Mesendoderm (in vitro differentiated cells): ENCODE results near the gene DDIAS.

ENCODE experiments used
- DNase-seq: peaks from one replicate; pipeline ENCODE4 v3.0.0; 2013
- H2AK5ac ChIP-seq: 2 replicates; pipeline ENCODE4 v1.6.1; 2013; ENCODE audit warnings: low read length, inconsistent platforms
- H2BK120ac ChIP-seq: 2 replicates; pipeline ENCODE4 v1.6.1; 2013; ENCODE audit warnings: low read depth, mild to moderate bottlenecking, low read length, moderate library complexity, mixed read lengths
- H2BK15ac ChIP-seq: replicated peaks from 2 replicates; pipeline ENCODE4 v1.6.1; 2013; ENCODE audit warnings: low read depth, mild to moderate bottlenecking, moderate library complexity
- H2BK5ac ChIP-seq: 2 replicates; pipeline ENCODE4 v1.6.1; 2013; ENCODE audit warnings: low read length, inconsistent platforms
- H3K18ac ChIP-seq: 2 replicates; pipeline ENCODE4 v1.6.1; 2013; ENCODE audit warnings: mild to moderate bottlenecking, low read length, mixed read lengths
- H3K23ac ChIP-seq: one replicate; pipeline ENCODE4 v1.6.1; 2013; ENCODE audit warnings: low read length
- H3K27ac ChIP-seq: 2 replicates; pipeline ENCODE4 v1.5.1; 2013; ENCODE audit warnings: low read depth, mild to moderate bottlenecking, inconsistent platforms, low read length, moderate library complexity
- H3K27me3 ChIP-seq: 2 replicates; pipeline ENCODE4 v1.6.1; 2013; ENCODE audit warnings: low read length, control low read depth, mild to moderate bottlenecking, inconsistent platforms; ENCODE audit not compliant: insufficient read depth, poor library complexity
- H3K36me3 ChIP-seq: 2 replicates; pipeline ENCODE4 v1.6.1; 2013; ENCODE audit warnings: low read length, inconsistent platforms; ENCODE audit not compliant: control insufficient read depth, insufficient read depth
- H3K4ac ChIP-seq: one replicate; pipeline ENCODE4 v1.6.1; 2013; ENCODE audit warnings: low read depth, mild to moderate bottlenecking, low read length, moderate library complexity
- H3K4me1 ChIP-seq: 2 replicates; pipeline ENCODE4 v1.6.1; 2013; ENCODE audit warnings: low read depth, low read length, inconsistent platforms; ENCODE audit not compliant: control insufficient read depth
- H3K4me2 ChIP-seq: 2 replicates; pipeline ENCODE4 v1.6.1; 2013; ENCODE audit warnings: low read length
- H3K4me3 ChIP-seq: 2 replicates; pipeline ENCODE4 v1.5.1; 2013; ENCODE audit warnings: mild to moderate bottlenecking, low read length
- H3K56ac ChIP-seq: one replicate; pipeline ENCODE4 v1.6.1; 2013; ENCODE audit warnings: low read length
- H3K79me1 ChIP-seq: 2 replicates; pipeline ENCODE4 v1.6.1; 2013; ENCODE audit warnings: low read length, inconsistent platforms
- H3K79me2 ChIP-seq: 2 replicates; pipeline ENCODE4 v1.6.1; 2013; ENCODE audit warnings: mild to moderate bottlenecking, low read length; ENCODE audit not compliant: control insufficient read depth, insufficient read depth
- H3K9ac ChIP-seq: 2 replicates; pipeline ENCODE4 v1.6.1; 2013; ENCODE audit warnings: low read length, inconsistent platforms
- H4K5ac ChIP-seq: one replicate; pipeline ENCODE4 v1.6.1; 2013; ENCODE audit warnings: low read length
- H4K8ac ChIP-seq: one replicate; pipeline ENCODE4 v1.6.1; 2013; ENCODE audit warnings: low read depth, mild to moderate bottlenecking, control low read depth, low read length, moderate library complexity
- WGBS: extraction: QIAGEN DNeasy Blood & Tissue Kit; methylation state at CpG from one replicate; pipeline ENCODE4 v1.1.7; 2013; ENCODE audit warnings: low lambda C conversion rate, missing lambda C conversion rate; ENCODE audit not compliant: insufficient coverage; ENCODE audit errors: extremely low coverage; 5-methylcytosine and 5-hydroxymethylcytosine counted together

DDIAS gene

DNA sequence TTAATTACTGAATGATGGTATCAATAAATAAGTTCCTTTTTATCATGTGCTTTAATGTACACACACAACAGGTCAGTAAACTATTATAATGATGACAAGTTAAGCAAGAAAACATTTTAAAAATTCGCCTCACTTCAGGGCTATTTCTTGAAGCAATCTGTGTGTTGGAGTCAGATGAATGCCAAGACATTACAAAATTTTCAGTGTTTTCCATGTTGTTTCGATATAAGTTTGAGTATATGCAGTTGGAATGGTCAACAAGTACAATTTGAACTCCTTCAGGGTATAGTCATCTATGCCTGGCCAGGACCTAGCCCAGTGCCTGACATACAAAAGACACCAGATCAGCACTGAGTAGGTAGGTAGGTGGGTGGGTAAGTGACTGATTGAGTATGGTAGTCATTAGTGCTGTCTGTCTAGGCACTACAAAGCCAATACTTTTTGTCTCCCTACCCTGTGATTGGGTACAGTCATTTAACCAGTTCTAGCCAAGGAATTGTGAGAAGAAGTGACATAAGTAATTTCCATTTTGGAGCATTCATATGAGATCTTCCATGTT, 8.8 kb upstream of the DDIAS start:
- no peak overlapping the region for H4K5ac ChIP-seq
- no peak overlapping the region for H3K56ac ChIP-seq
- H3K4ac ChIP-seq = no peak overlapping the region
- peaks cover 4% of the 10 kb centered on the region for H3K79me1 ChIP-seq
- H3K27ac ChIP-seq = no peak overlapping the region
- no peak overlapping the region for H2BK120ac ChIP-seq
- H3K4me1 ChIP-seq = peaks cover 6% of the 10 kb centered on the region
- no peaks in the 10 kb centered on the region for H3K27me3 ChIP-seq
- no peak overlapping the region for H3K4me3 ChIP-seq
- H3K79me2 ChIP-seq = peaks cover 1% of the 10 kb centered on the region
- no peak overlapping the region for H2BK15ac ChIP-seq
- no peak overlapping the region for H2BK5ac ChIP-seq
- no peak overlapping the region for H3K18ac ChIP-seq
- no peak overlapping the region for H3K9ac ChIP-seq
- H2AK5ac ChIP-seq = no peak overlapping the region
- H3K23ac ChIP-seq = no peak overlapping the region
- H3K36me3 ChIP-seq = no peaks in the 10 kb centered on the region
- H4K8ac ChIP-seq = no peak overlapping the region
- no CpG with 5 or more reads among the region's 2 CpGs for WGBS
- no peak overlapping the region for H3K4me2 ChIP-seq
- no peak for DNase-seq

DNA sequence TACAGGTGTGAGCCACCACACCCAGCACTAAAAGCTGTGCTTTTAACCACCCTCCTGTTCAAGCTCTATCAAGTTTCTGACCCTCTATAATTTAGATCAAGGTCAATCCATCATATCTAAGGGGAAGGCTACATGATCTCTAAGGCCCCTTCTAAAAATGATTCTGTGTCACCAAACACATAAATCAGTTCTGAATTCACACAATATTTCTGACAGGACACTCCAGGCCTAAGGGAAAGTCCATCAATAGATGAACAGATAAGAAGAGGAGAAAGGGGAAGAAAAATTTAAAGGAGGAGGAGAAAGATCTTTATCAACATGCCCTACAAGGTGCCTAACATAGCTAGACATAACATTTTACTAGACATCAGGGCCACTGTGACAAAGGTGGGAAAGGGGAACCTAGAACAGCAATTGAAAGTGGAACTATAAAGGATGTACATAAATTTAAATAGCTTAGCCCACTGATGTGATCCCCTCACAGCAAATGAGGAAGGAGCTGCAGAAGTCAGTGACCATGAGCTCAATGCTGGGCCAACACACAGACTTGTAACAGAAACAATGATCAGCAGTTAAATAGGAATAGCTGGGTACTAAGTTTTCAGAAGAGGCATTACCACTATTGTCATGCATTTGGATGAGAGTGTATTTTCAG, 6.0 kb upstream of the DDIAS start:
- no peak overlapping the region for H4K5ac ChIP-seq
- no peak overlapping the region for H2AK5ac ChIP-seq
- no peak for DNase-seq
- H3K27me3 ChIP-seq = no peaks in the 10 kb centered on the region
- no peak overlapping the region for H3K27ac ChIP-seq
- no peak overlapping the region for H2BK5ac ChIP-seq
- H3K4ac ChIP-seq = no peak overlapping the region
- H2BK15ac ChIP-seq = no peak overlapping the region
- no peak overlapping the region for H3K23ac ChIP-seq
- H3K36me3 ChIP-seq = no peaks in the 10 kb centered on the region
- no peak overlapping the region for H3K56ac ChIP-seq
- H4K8ac ChIP-seq = no peak overlapping the region
- peaks cover 6% of the 10 kb centered on the region for H3K79me1 ChIP-seq
- H3K18ac ChIP-seq = no peak overlapping the region
- no peak overlapping the region for H3K9ac ChIP-seq
- peaks cover 5% of the 10 kb centered on the region for H3K79me2 ChIP-seq
- no peak overlapping the region for H3K4me3 ChIP-seq
- H2BK120ac ChIP-seq = no peak overlapping the region
- H3K4me1 ChIP-seq = peaks cover under 1% of the 10 kb centered on the region
- no peak overlapping the region for H3K4me2 ChIP-seq

DNA sequence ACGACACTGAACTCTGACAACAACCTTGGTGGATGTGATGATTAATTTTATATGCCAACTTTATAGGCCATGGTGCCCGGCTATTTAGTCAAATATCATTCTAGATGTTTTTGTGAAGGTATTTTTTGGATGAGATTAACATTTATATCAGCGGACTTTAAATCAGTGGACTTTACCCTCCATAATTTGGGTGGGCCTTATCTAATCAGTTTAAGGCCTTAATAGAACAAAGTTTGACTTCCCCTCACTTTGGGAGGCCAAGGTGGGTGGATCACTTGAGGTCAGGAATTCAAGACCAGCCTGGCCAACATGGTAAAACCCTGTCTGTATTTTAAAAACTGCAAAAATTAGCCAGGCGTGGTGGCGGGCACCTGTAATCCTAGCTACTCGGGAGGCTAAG, 5.4 kb upstream of the DDIAS start:
- DNase-seq = no peak
- no CpG with 5 or more reads among the region's 6 CpGs for WGBS
- no peaks in the 10 kb centered on the region for H3K4me1 ChIP-seq
- no peak overlapping the region for H3K4me2 ChIP-seq
- H2AK5ac ChIP-seq = no peak overlapping the region
- no peak overlapping the region for H4K8ac ChIP-seq
- H3K23ac ChIP-seq = no peak overlapping the region
- H2BK5ac ChIP-seq = no peak overlapping the region
- no peak overlapping the region for H2BK120ac ChIP-seq
- H3K4me3 ChIP-seq = no peak overlapping the region
- H3K18ac ChIP-seq = no peak overlapping the region
- no peaks in the 10 kb centered on the region for H3K27me3 ChIP-seq
- H3K4ac ChIP-seq = no peak overlapping the region
- H4K5ac ChIP-seq = no peak overlapping the region
- no peak overlapping the region for H3K9ac ChIP-seq
- H3K36me3 ChIP-seq = no peaks in the 10 kb centered on the region
- no peak overlapping the region for H2BK15ac ChIP-seq
- H3K27ac ChIP-seq = no peak overlapping the region
- H3K79me1 ChIP-seq = peaks cover 6% of the 10 kb centered on the region
- peaks cover 5% of the 10 kb centered on the region for H3K79me2 ChIP-seq
- H3K56ac ChIP-seq = no peak overlapping the region

DNA sequence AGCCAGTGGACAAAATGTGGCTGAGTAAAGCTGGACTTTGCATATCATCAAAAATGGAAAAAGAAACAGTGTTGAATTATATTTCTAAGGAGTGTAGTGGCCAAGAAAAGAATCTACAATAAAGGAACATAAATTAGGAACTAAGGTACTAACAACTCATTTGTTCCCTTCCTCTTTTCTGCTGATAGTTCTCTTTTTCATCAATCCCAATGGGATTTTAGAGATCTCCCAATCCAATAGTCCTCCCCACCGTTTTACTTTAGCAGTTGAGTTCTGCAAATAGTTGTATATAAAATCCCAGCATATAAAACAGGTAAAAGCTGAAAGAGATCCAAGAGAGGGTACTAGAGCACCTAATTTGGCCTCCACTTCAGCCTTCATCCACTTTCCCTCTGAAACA, 3.3 kb upstream of the DDIAS start:
- H3K27me3 ChIP-seq = no peaks in the 10 kb centered on the region

GRCh38 chr11:82899186-82899820, 2.2 kb upstream of the DDIAS start:
- no peak overlapping the region for H2AK5ac ChIP-seq
- peak overlapping the region; percentile 61 for H3K4me3 ChIP-seq
- no peak overlapping the region for H3K4ac ChIP-seq
- H3K27ac ChIP-seq = no peak overlapping the region
- H2BK15ac ChIP-seq = no peak overlapping the region
- no CpG with 5 or more reads among the region's 3 CpGs for WGBS
- H3K4me2 ChIP-seq = peak overlapping the region; percentile 73
- H2BK120ac ChIP-seq = no peak overlapping the region
- peaks cover 6% of the 10 kb centered on the region for H3K4me1 ChIP-seq
- no peak overlapping the region for H4K8ac ChIP-seq
- H3K79me2 ChIP-seq = peaks cover 23% of the 10 kb centered on the region
- peak; percentile 28 for DNase-seq
- H4K5ac ChIP-seq = no peak overlapping the region
- no peaks in the 10 kb centered on the region for H3K36me3 ChIP-seq
- H3K27me3 ChIP-seq = no peaks in the 10 kb centered on the region
- H3K79me1 ChIP-seq = peaks cover 14% of the 10 kb centered on the region
- H3K9ac ChIP-seq = peak overlapping the region; percentile 81
- H3K18ac ChIP-seq = no peak overlapping the region
- H3K56ac ChIP-seq = peak overlapping the region; percentile 92
- H2BK5ac ChIP-seq = no peak overlapping the region
- H3K23ac ChIP-seq = no peak overlapping the region

More for the DNA sequence above, 3.3 kb upstream of the DDIAS start:
- Histone ChIP-seq H2BK15ac (no peak overlapping the region), H3K4ac (no peak overlapping the region), H3K56ac (no peak overlapping the region), H3K4me2 (no peak overlapping the region), H3K79me2 (peaks cover 20% of the 10 kb centered on the region), H3K9ac (no peak overlapping the region), H2AK5ac (no peak overlapping the region), H3K23ac (no peak overlapping the region), H3K4me1 (peaks cover 6% of the 10 kb centered on the region), H3K4me3 (no peak overlapping the region), H4K5ac (no peak overlapping the region), H3K79me1 (peaks cover 14% of the 10 kb centered on the region), H2BK120ac (no peak overlapping the region), H3K36me3 (no peaks in the 10 kb centered on the region), H4K8ac (no peak overlapping the region), H3K18ac (no peak overlapping the region), H3K27ac (no peak overlapping the region), H2BK5ac (no peak overlapping the region)
- no CpG with 5 or more reads among the region's 1 CpG for WGBS
- no peak for DNase-seq
